HG03097 (cell line): ENCODE measurements around the gene OGN.
"Not testable (repeated sequence)": the region's sequence is repeated elsewhere in the genome, so short reads cannot be mapped to it uniquely, and the experiment has no call there.

Experiments
- ATAC-seq: cut with Tn5 transposase; IDR thresholded peaks from one replicate; pipeline ENCODE4 v1.9.1; 2021; ENCODE audit not compliant: unreplicated experiment, low FRiP score

Gene OGN

DNA sequence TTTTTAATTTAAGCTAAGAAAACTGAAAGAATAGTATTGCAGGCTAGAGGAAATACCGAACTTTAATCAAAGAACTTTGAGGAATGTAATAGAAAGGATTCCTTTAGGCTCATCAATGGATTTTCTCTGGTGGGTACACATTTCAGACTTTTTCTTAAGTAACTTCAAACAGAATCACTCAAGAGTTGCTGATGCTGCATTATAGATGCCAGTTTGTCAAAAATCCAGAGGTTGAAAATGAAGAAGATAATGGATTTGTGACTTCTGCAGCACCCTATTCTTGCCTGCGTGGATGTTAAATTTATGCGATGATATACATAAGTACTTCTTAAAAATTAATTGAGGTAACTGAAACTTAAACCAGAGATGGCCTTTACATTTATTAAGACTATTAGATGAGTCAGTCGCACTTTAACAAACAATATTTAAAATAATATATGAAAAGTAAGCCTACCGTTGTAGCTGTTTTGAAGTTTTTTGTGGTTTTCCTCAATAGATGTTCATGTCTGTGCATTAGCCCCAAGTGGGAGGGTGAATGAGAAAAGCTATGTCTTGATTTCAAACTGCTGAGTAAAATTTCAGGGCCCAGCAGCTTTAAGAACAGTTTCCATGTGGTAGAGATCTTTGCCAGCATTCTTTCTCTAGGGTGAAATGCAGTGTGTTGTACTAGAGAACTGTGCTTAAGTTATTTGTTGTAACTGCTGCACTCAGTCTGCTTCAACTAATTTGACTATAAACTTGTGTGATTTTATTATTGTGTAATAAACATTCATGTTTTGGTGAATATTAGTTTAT is at the start of gene OGN:
Gene OGN, minus strand, starts transcription at position 537 of the 795 bp plus-strand sequence. CDS start 1,171 bp downstream, outside the sequence.
- no peak for ATAC-seq

DNA sequence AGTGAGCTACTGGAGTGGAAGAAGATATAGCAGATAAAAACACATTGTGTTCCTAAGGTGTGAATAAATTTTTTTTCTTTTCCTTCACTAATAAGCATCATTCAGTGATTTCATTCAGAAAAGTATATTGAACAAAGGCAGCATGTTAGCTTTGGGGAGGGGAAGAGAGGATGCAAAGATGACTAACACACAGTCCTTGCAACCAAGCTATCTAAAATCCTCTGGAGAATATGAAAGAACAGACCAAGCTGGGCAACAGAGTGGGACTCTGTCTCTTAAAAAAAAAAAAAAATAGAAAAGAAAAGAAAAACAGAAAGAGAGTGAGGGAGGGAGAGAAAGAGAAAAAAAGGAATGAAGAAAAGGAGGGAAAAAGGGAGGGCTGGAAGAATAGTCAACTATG is 42.2 kb upstream of the OGN start:
- no peak for ATAC-seq

GRCh38 chr9:92444841-92445240 is 40.5 kb upstream of the OGN start:
- no peak for ATAC-seq

DNA sequence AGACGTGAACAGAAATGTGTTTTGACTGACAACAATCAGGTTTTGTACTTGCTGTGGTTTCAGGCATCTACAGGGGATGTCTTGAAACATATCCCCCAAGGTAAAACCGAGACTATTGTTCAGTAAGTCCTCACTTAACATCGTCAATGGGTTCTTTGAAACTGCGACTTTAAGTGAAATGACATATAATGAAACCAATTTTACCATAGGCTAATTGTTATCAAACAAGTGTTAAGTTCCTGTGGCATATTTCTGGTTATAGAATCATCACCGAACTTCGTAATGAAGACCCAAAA is 36.3 kb upstream of the OGN start:
- no peak for ATAC-seq

DNA sequence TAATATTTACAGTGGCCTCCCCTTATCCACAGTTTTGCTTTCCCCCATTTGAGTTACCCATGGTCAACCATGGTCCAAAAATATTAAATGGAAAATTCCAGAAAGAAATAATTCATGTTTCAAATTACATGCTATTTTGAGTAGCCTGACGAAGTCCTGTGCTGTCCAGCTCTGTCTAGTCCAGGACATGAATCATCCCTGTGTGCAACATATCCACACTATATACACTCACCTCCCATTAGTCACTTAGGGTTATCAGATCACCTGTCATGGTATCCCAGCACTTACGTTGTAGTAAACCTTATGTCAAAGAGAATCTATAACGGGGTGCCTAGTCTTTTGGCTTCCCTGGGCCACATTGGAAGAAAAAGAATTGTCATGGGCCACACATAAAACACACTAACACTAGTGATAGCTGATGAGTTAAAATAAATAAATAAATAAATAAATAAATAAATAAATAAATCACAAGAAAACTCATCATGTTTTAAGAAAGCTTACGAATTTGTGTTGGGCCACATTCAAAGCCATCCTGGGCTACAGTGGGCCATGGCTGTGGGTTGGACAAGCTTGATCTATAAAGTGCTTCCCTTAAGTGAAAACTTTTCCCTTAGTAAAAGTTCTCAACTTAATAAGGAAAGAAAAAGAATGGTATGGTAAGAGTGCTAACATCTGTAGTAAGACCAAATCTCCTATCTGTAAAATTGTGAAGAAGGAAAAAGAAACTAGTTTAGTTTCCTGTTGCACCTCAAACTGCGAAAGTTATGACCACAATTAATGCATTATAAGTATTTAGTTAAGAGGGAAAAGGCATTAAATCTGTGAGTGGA is 35.8 kb upstream of the OGN start:
- no peak for ATAC-seq

DNA sequence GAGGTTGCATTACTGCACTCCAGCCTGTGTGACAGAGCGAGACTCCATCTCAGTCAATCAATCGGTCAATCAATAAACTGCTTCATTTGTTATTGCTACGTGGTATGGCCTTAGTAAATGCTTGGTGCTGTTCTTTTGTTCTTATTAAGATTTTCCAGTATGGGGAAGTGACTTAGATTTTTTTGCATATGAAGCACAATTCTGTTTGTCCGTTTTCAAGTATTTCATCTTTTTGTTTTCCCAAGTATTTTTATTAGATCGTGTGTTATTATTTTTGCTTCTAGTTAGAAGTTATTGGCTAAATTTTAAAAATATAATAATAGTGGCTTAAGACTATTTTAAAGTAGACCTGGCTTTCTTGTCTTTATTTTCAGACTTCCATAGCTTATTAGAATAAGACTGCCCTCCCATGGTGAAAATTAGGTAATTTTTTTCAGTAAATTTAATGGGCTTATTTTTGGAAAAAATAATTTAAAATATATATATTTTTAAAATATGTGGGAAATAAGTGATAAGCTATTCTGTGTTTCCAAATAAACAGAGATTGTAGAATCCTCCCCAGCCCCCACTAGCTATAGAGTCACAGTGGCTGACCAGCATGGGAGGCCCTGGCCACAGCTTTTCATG is 34.6 kb upstream of the OGN start:
- ATAC-seq = no peak

GRCh38 chr9:92435263-92435662 is 30.9 kb upstream of the OGN start:
- ATAC-seq = no peak

GRCh38 chr9:92432972-92433548 is 28.7 kb upstream of the OGN start:
- no peak for ATAC-seq

- ATAC-seq = no peak
Measured at GRCh38 chr9:92432350-92432749, 28.0 kb upstream of the OGN start.

GRCh38 chr9:92429836-92430235 is 25.5 kb upstream of the OGN start:
- ATAC-seq = no peak

DNA sequence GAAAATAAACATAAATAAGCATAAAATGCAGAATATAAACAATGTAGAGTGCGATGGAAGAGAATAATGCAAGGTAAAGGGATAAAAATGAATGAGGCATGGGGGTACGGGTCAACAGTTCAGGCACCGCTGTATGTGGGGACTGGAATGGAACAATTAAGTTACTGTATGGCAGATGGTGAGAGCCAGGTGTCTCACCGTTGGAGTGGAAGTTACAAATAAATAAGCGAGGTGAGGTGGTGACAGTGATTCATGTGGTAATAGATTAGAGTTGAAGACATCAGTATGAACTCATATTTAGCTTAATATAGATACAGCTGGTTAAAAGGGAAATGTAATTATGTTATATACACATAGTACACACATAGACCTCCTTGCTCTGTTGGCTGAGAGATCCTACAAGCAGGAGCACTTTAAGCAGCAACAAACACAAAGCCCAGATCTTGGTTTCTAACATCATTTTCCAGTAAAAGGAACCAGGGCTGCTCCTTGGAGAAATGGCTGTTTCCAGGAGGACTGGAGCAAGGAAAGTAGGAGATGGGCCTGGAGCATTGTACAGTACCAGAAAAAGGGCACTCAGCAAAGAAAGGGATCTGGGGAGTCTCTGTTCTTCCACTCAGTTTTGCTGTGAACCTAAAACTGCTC is 22.2 kb upstream of the OGN start:
- ATAC-seq = no peak

DNA sequence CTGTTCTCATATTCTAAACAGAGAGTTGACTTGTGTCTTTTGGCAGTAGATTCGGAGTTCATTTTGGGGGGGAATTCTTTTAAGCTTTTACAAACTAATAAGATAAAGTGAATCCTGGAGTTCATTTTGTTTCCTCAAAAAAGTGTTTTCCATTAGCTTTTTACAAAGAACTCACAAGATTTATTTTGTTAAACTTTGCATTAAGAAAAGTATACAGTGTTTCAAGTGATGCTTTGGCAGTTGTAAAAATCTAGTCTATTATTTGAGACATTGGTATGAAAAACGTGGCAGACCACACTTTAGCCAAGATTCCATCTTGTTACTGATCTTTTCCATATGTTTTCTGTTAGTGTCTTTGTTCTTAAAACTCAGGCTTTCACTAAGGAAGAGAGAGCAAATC is 21.1 kb upstream of the OGN start:
- no peak for ATAC-seq

- no peak for ATAC-seq
Measured at GRCh38 chr9:92424340-92424739, 20.0 kb upstream of the OGN start, which contains the start of gene OMD. Gene OMD (minus strand): TSS chr9:92424471. CDS start chr9:92417558, 6,913 bp downstream.

DNA sequence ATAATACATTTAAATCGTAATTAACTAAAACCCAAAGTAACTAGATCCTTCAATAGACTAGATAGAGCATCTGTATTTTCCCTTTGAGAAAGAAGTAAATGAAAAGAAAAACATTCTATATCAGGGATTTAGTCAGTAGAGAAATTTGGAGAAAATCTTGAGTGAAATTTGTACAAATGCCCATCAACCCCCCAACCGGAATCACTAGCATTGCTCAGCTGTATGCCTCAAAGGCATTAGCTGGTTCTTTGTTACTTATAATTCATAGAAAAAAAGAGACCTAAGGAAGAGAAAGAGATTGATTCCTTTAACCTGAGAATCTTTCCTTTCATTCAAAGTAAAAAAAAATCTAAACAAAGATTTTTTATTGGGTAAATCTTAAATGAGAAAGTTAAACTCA is 19.2 kb upstream of the OGN start:
- ATAC-seq = no peak

GRCh38 chr9:92422611-92423338 is 18.4 kb upstream of the OGN start:
- no peak for ATAC-seq

- no peak for ATAC-seq
Measured at GRCh38 chr9:92414566-92414965, 10.2 kb upstream of the OGN start.

DNA sequence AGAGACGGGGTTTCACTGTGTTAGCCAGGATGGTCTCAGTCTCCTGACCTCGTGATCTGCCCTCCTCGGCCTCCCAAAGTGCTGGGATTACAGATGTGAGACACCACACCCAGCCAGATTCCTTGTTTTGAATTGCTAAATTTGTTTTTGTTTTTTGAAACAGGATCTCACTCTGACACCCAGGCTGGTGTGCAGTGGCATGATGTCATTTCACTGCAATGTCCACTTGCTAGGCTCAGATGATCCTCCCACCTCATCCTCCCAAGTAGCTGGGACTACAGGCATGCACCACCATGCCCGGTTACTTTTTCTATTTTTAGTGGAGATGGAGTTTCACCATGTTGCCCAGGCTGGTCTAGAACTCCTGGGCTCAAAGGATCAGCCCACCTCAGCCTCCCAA is 6.8 kb upstream of the OGN start:
- not testable (repeated sequence) for ATAC-seq

DNA sequence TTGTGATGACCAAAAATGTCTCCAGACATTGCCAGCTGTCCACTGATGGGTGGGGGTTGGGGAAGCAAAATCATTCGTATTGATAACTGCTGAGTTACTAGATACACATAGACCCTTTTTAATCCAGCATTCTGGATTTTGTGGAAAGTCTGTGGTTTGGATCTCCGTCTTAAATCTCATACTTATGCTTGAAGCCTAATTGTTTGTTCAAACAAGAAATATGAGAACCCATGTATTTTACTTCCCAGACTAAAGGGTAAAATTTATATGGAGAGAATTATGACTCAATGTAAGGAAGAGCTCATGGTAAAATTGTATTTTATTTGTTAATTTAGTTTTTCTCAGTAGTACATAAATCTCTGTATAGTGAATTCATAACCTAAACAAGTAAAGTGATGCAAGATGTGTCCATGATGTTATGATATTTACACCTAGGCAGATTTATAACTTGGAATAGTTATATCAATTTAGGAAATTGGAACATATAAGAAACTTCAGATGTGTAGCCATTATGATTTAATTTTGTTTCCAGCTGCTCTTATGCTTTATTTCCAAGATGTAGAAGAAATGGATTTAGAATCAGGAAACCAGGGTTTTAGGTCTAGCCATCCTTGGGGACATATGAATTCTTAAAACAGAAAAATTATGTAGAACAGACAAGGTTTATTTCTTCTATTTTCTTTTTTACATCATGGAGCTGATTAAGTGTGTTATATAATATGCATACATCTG is 4.5 kb upstream of the OGN start:
- no peak for ATAC-seq

DNA sequence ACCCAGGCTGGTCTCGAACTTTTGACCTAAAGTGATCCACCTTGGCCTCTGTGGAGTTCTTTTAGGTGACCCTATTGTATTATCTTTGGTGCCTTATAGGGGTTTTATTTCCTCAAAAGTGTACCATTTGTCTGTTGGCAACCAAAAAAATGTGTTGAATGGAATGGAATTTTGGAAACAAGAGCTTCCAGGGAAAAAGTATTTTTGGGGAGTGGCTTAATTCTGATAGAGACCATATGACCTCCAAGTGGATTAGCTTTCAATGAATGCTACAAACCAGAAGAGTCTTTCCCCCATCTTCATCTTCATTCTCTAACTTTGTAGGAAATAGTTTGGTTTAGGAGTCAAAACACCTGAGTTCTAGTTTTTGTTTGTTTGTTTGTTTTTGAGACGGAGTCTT is 3.4 kb upstream of the OGN start:
- ATAC-seq = no peak
